ENCODE results near the gene RAPGEF5.

- TF ChIP-seq CTCF (IDR thresholded peaks at IDR 0.05) = no peak
- no peak for TF ChIP-seq POLR2A (IDR thresholded peaks at IDR 0.05)
These were observed 33.6 kb upstream of the RAPGEF5 start for GRCh38 chr7:22390516-22390915.
